Measurements from ENCODE around the gene DHDH. TPM values are rescaled to one million over a fixed set of nuclear protein-coding genes. Genes with fewer than 3 reads are reported as not detected.
"Not testable (repeated sequence)": the region's sequence is repeated elsewhere in the genome, so short reads cannot be mapped to it uniquely, and the experiment has no call there.

Gene DHDH
- polyA plus RNA-seq, 3 donors = 0.38 TPM; not detected in 2

DNA sequence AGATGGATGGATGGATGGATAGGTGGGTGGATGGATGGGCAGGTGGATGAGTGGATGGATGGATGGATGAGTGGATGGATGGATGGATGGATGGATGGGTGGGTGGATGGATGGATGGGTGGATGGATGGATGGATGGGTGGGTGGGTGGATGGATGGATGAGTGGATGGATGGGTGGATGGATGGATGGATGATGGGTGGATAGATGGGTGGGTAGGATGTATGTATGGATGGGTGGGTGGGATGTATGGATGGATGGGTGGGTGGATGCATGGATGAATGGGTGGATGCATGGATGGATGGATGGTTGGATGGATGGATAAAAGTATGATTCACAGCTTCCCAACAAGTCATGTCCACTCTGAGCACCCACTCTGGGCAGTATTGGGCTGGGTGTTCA lies 29.7 kb upstream of the DHDH start:
- not testable (repeated sequence) for DNase-seq; H2AFZ ChIP-seq (ENCODE audit: insufficient read depth, low read depth, low read length, poor library complexity, severe bottlenecking); H3K27ac ChIP-seq (ENCODE audit: low read depth in 1 of 2, low read length in 2 of 2); H3K9me3 ChIP-seq (replicated peaks in 1 of 2; ENCODE audit: control insufficient read depth in 1 of 2, insufficient read depth in 1 of 2, low read length in 2 of 2); H3K4me3 Mint-ChIP-seq; H3K27ac Mint-ChIP-seq; H3K27me3 ChIP-seq (ENCODE audit: control insufficient read depth in 2 of 2, insufficient read depth in 2 of 2, low read length in 2 of 2); H3K27me3 Mint-ChIP-seq (ENCODE audit: low read depth in 3 of 3); H3K4me3 ChIP-seq (replicated peaks in 1 of 3; ENCODE audit: low read depth in 2 of 3, low read length in 3 of 3); H3K4me2 ChIP-seq (replicated peaks; ENCODE audit: extremely low read depth, low read length, poor library complexity, severe bottlenecking); H3K9me3 Mint-ChIP-seq; H3K9ac ChIP-seq (ENCODE audit: insufficient read depth, low read length, poor library complexity, severe bottlenecking)
- intact Hi-C loops (cut with micrococcal nuclease) = loop anchor here in 1 of 2 donors (5.0 kb wide), 1 partner anchor 49 kb away; the partner anchor contains the start of gene BAX
- peaks cover 35% of the 10 kb centered on the region for H4K20me1 ChIP-seq (ENCODE audit: insufficient read depth, low read length)
- Mint-ChIP-seq H3K4me1 (peaks cover 25% of the 10 kb centered on the region), H3K36me3 (peaks cover 39 to 55% of the 10 kb centered on the region in 2 donors)
- H3K36me3 ChIP-seq (replicated peaks in 1 of 2; ENCODE audit: control insufficient read depth in 1 of 2, insufficient read depth in 2 of 2, low read length in 2 of 2) = peaks cover 24 to 40% of the 10 kb centered on the region in 2 donors
- H3K4me1 ChIP-seq (ENCODE audit: control insufficient read depth in 1 of 2, insufficient read depth in 2 of 2, low read length in 2 of 2) = peaks cover 38 to 44% of the 10 kb centered on the region in 2 donors
- peaks cover 28% of the 10 kb centered on the region for H3K79me2 ChIP-seq (ENCODE audit: insufficient read depth, low read length)

GRCh38 chr19:48905664-48906063 lies 27.8 kb upstream of the DHDH start:
- no peak overlapping the region for H2AFZ ChIP-seq (ENCODE audit: insufficient read depth, low read depth, low read length, poor library complexity, severe bottlenecking)
- H3K27ac ChIP-seq (ENCODE audit: low read depth in 1 of 2, low read length in 2 of 2) = no peak overlapping the region
- no peak for TF ChIP-seq CTCF (IDR thresholded peaks at IDR 0.05)
- DNase-seq = no peak
- Mint-ChIP-seq H3K4me1 (peaks cover 24% of the 10 kb centered on the region), H3K27me3 (ENCODE audit: low read depth in 3 of 3) (peaks cover 0 to 2% (median 0%) of the 10 kb centered on the region in 3 donors), H3K27ac (no peak overlapping the region), H3K9me3 (peaks cover 0 to 3% (median 0%) of the 10 kb centered on the region in 7 donors), H3K36me3 (peaks cover 52 to 73% of the 10 kb centered on the region in 2 donors), H3K4me3 (no peak overlapping the region)
- no peak overlapping the region for H3K4me3 ChIP-seq (replicated peaks in 1 of 3; ENCODE audit: low read depth in 2 of 3, low read length in 3 of 3)
- peaks cover 23% of the 10 kb centered on the region for H3K79me2 ChIP-seq (ENCODE audit: insufficient read depth, low read length)
- no peaks in the 10 kb centered on the region for H3K9me3 ChIP-seq (replicated peaks in 1 of 2; ENCODE audit: control insufficient read depth in 1 of 2, insufficient read depth in 1 of 2, low read length in 2 of 2)
- H3K36me3 ChIP-seq (replicated peaks in 1 of 2; ENCODE audit: control insufficient read depth in 1 of 2, insufficient read depth in 2 of 2, low read length in 2 of 2) = peaks cover 37 to 57% of the 10 kb centered on the region in 2 donors
- no peaks in the 10 kb centered on the region for H3K27me3 ChIP-seq (ENCODE audit: control insufficient read depth in 2 of 2, insufficient read depth in 2 of 2, low read length in 2 of 2)
- H3K9ac ChIP-seq (ENCODE audit: insufficient read depth, low read length, poor library complexity, severe bottlenecking) = no peak overlapping the region
- WGBS (ENCODE audit: insufficient coverage) = 96% methylated on average over 4 of the region's 14 CpGs
- intact Hi-C loops (cut with micrococcal nuclease) = no loop called here
- H3K4me2 ChIP-seq (replicated peaks; ENCODE audit: extremely low read depth, low read length, poor library complexity, severe bottlenecking) = no peak overlapping the region
- H4K20me1 ChIP-seq (ENCODE audit: insufficient read depth, low read length) = peaks cover 35% of the 10 kb centered on the region
- H3K4me1 ChIP-seq (ENCODE audit: control insufficient read depth in 1 of 2, insufficient read depth in 2 of 2, low read length in 2 of 2) = peaks cover 30 to 31% of the 10 kb centered on the region in 2 donors

Measured in CD14-positive monocyte (primary cell).